ENCODE measurements around the gene KATNA1. TPM values are rescaled to one million over a fixed set of nuclear protein-coding genes. Genes with fewer than 3 reads are reported as not detected.
"Not testable (repeated sequence)": the region's sequence is repeated elsewhere in the genome, so short reads cannot be mapped to it uniquely, and the experiment has no call there.

KATNA1 gene
- total RNA-seq, 1 donor from 2014 or later = 14.3 TPM

- no peaks in the 10 kb centered on the region for H3K27me3 Mint-ChIP-seq
- TF ChIP-seq, protein P1, sequence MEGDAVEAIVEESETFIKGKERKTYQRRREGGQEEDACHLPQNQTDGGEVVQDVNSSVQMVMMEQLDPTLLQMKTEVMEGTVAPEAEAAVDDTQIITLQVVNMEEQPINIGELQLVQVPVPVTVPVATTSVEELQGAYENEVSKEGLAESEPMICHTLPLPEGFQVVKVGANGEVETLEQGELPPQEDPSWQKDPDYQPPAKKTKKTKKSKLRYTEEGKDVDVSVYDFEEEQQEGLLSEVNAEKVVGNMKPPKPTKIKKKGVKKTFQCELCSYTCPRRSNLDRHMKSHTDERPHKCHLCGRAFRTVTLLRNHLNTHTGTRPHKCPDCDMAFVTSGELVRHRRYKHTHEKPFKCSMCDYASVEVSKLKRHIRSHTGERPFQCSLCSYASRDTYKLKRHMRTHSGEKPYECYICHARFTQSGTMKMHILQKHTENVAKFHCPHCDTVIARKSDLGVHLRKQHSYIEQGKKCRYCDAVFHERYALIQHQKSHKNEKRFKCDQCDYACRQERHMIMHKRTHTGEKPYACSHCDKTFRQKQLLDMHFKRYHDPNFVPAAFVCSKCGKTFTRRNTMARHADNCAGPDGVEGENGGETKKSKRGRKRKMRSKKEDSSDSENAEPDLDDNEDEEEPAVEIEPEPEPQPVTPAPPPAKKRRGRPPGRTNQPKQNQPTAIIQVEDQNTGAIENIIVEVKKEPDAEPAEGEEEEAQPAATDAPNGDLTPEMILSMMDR (IDR thresholded peaks at IDR 0.05; ENCODE audit: unreplicated experiment) = no peak
- no peak for DNase-seq (ENCODE audit: low spot score, unreplicated experiment)
- H3K36me3 Mint-ChIP-seq (ENCODE audit: insufficient read depth) = peaks cover 20% of the 10 kb centered on the region
- peaks cover 1% of the 10 kb centered on the region for H3K4me1 Mint-ChIP-seq (ENCODE audit: low read depth)
- H3K27ac Mint-ChIP-seq = peak overlapping the region; percentile 44
- no peaks in the 10 kb centered on the region for H3K9me3 Mint-ChIP-seq (ENCODE audit: low read depth)
- no peak overlapping the region for H3K4me3 Mint-ChIP-seq (ENCODE audit: low read depth)
Observed at GRCh38 chr6:149686230-149686629, 37.7 kb upstream of the KATNA1 start.

GRCh38 chr6:149683256-149683859, 34.8 kb upstream of the KATNA1 start:
- no peak for DNase-seq (ENCODE audit: low spot score, unreplicated experiment)
- Mint-ChIP-seq H3K4me3 (ENCODE audit: low read depth) (no peak overlapping the region), H3K36me3 (ENCODE audit: insufficient read depth) (peaks cover 22% of the 10 kb centered on the region), H3K27ac (peak overlapping the region; percentile 50), H3K9me3 (ENCODE audit: low read depth) (no peaks in the 10 kb centered on the region), H3K4me1 (ENCODE audit: low read depth) (peaks cover 1% of the 10 kb centered on the region), H3K27me3 (no peaks in the 10 kb centered on the region)
- TF ChIP-seq, protein P1 (IDR thresholded peaks at IDR 0.05; ENCODE audit: unreplicated experiment) = no peak

DNA sequence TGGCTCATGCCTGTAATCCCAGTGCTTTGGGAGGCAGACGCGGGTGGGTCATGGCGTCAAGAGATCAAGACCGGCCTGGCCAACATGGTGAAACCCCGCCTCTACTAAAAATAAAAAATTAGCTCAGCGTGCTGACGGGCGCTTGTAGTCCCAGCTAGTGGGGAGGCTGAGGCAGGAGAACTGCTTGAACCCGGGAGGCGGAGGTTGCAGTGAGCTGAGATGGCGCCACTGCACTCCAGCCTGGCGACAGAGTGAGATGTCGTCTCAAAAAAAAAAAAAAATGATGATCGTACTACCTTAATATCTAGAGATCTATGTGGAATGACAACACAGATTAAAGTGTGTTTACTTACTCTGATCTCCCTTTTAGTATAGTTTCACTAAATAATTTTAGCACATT, 33.3 kb upstream of the KATNA1 start:
- not testable (repeated sequence) for DNase-seq (ENCODE audit: low spot score, unreplicated experiment); H3K9me3 Mint-ChIP-seq (ENCODE audit: low read depth); H3K4me1 Mint-ChIP-seq (ENCODE audit: low read depth); H3K27me3 Mint-ChIP-seq; H3K4me3 Mint-ChIP-seq (ENCODE audit: low read depth); H3K27ac Mint-ChIP-seq
- H3K36me3 Mint-ChIP-seq (ENCODE audit: insufficient read depth) = peaks cover 25% of the 10 kb centered on the region

DNA sequence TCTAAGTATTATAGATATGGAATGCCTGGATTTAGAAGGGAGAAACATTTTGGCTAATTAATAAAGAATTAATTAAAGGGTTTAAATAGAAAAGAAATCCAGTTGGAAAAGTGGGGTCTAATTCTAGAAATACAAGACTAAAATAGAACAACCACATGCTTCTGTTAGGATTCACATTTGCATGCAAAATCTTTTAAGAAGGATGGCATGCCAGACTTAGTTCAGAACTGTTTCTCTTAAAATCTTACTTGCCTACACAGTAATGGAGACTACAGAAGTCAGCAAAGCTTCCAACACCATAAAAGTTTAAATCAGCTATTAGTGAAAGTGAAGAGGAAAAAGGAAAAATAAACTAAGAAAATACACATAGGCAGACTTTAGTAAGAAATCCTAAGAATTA, 32.7 kb upstream of the KATNA1 start:
- Mint-ChIP-seq H3K4me1 (ENCODE audit: low read depth) (no peaks in the 10 kb centered on the region), H3K9me3 (ENCODE audit: low read depth) (no peaks in the 10 kb centered on the region), H3K4me3 (ENCODE audit: low read depth) (no peak overlapping the region), H3K27me3 (no peaks in the 10 kb centered on the region), H3K36me3 (ENCODE audit: insufficient read depth) (peaks cover 21% of the 10 kb centered on the region), H3K27ac (no peak overlapping the region)
- no peak for DNase-seq (ENCODE audit: low spot score, unreplicated experiment)
- TF ChIP-seq, protein P1 (IDR thresholded peaks at IDR 0.05; ENCODE audit: unreplicated experiment) = no peak

GRCh38 chr6:149680503-149680902, 32.0 kb upstream of the KATNA1 start:
- peaks cover 20% of the 10 kb centered on the region for H3K36me3 Mint-ChIP-seq (ENCODE audit: insufficient read depth)

DNA sequence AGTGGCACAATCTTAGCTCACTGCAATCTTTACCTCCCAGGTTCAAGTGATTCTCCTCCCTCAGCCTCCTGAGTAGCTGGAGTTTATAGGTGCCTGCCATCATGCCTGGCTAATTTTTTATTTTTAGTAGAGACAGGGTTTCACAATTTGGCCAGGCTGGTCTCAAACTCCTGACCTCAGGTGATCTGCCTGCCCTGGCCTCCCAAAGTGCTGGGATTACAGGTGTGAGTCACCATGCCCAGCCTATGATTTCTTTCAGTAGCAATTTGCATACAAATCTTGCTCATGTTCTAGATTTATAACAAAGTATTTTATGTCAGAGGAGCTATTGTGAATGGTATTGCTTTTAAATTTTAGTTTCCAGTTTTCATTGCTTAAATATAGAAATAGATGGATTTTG, 23.8 kb upstream of the KATNA1 start:
- not testable (repeated sequence) for H3K9me3 Mint-ChIP-seq (ENCODE audit: low read depth); H3K27me3 Mint-ChIP-seq; H3K27ac Mint-ChIP-seq; H3K4me1 Mint-ChIP-seq (ENCODE audit: low read depth); H3K4me3 Mint-ChIP-seq (ENCODE audit: low read depth); DNase-seq (ENCODE audit: low spot score, unreplicated experiment)
- H3K36me3 Mint-ChIP-seq (ENCODE audit: insufficient read depth) = peaks cover 35% of the 10 kb centered on the region

More at GRCh38 chr6:149680503-149680902, 32.0 kb upstream of the KATNA1 start:
- DNase-seq (ENCODE audit: low spot score, unreplicated experiment) = no peak
- H3K4me3 Mint-ChIP-seq (ENCODE audit: low read depth) = no peak overlapping the region
- H3K4me1 Mint-ChIP-seq (ENCODE audit: low read depth) = no peaks in the 10 kb centered on the region
- TF ChIP-seq, protein P1 (IDR thresholded peaks at IDR 0.05; ENCODE audit: unreplicated experiment) = no peak
- H3K27ac Mint-ChIP-seq = no peak overlapping the region
- H3K27me3 Mint-ChIP-seq = no peaks in the 10 kb centered on the region
- no peaks in the 10 kb centered on the region for H3K9me3 Mint-ChIP-seq (ENCODE audit: low read depth)

All from progenitor cell of endocrine pancreas (in vitro differentiated cells).